Measurements from ENCODE around the gene TMEM184B.
"Not testable (repeated sequence)": the region's sequence is repeated elsewhere in the genome, so short reads cannot be mapped to it uniquely, and the experiment has no call there.

TMEM184B gene

GRCh38 chr22:38184788-38185187, 88.0 kb downstream of the TMEM184B start:
- Mint-ChIP-seq H3K9me3 (no peaks in the 10 kb centered on the region), H3K4me1 (peaks cover 24% of the 10 kb centered on the region), H3K36me3 (peaks cover 21% of the 10 kb centered on the region), H3K4me3 (no peak overlapping the region), H3K27ac (no peak overlapping the region)
- ATAC-seq = no peak
- DNase-seq (ENCODE audit: low spot score in 2 of 2) = no peak

GRCh38 chr22:38181453-38182200, 91.2 kb downstream of the TMEM184B start, which contains the start of gene PLA2G6:
Gene PLA2G6, minus strand, starts transcription at chr22:38181830. Its CDS starts 12,404 bp downstream, at chr22:38169426.
- ATAC-seq (peak; percentile 89), DNase-seq (ENCODE audit: low spot score in 2 of 2) (peak; percentile 96 to 99)
- peaks cover 30% of the 10 kb centered on the region for H3K36me3 Mint-ChIP-seq
- no peaks in the 10 kb centered on the region for H3K9me3 Mint-ChIP-seq
- H3K4me1 Mint-ChIP-seq = peaks cover 48% of the 10 kb centered on the region
- H3K27ac Mint-ChIP-seq = peak within 1 kb of the TSS; percentile 99
- H3K4me3 Mint-ChIP-seq = peak within 1 kb of the TSS; percentile 98

GRCh38 chr22:38180841-38181452, 91.9 kb downstream of the TMEM184B start:
- Mint-ChIP-seq H3K4me1 (peaks cover 55% of the 10 kb centered on the region), H3K9me3 (no peaks in the 10 kb centered on the region), H3K4me3 (peak overlapping the region; percentile 98), H3K27ac (peak overlapping the region; percentile 99), H3K36me3 (peaks cover 30% of the 10 kb centered on the region)
- ATAC-seq (no peak), DNase-seq (ENCODE audit: low spot score in 2 of 2) (peak in 1 of 2 donors; percentile 76)

GRCh38 chr22:38178605-38178937, 94.2 kb downstream of the TMEM184B start:
- peak overlapping the region; percentile 17 for H3K27ac Mint-ChIP-seq
- peaks cover 30% of the 10 kb centered on the region for H3K36me3 Mint-ChIP-seq
- not testable (repeated sequence) for ATAC-seq; H3K4me3 Mint-ChIP-seq; H3K9me3 Mint-ChIP-seq; DNase-seq (ENCODE audit: low spot score in 2 of 2)
- H3K4me1 Mint-ChIP-seq = peaks cover 72% of the 10 kb centered on the region

- DNase-seq (ENCODE audit: low spot score in 2 of 2) (no peak), ATAC-seq (no peak)
- Mint-ChIP-seq H3K27ac (no peak overlapping the region), H3K9me3 (no peaks in the 10 kb centered on the region), H3K4me3 (peak overlapping the region; percentile 35), H3K4me1 (peaks cover 77% of the 10 kb centered on the region), H3K36me3 (peaks cover 30% of the 10 kb centered on the region)
Measured at GRCh38 chr22:38177926-38178604, 94.7 kb downstream of the TMEM184B start.

- DNase-seq (ENCODE audit: low spot score in 2 of 2); ATAC-seq; H3K9me3 Mint-ChIP-seq: not testable (repeated sequence)
- H3K4me3 Mint-ChIP-seq = peak overlapping the region; percentile 35
- peaks cover 82% of the 10 kb centered on the region for H3K4me1 Mint-ChIP-seq
- peaks cover 30% of the 10 kb centered on the region for H3K36me3 Mint-ChIP-seq
- H3K27ac Mint-ChIP-seq = peak overlapping the region; percentile 15
Measured at GRCh38 chr22:38177571-38177925, 95.3 kb downstream of the TMEM184B start.

GRCh38 chr22:38177044-38177443, 95.8 kb downstream of the TMEM184B start:
- Mint-ChIP-seq H3K9me3 (no peaks in the 10 kb centered on the region), H3K36me3 (peaks cover 30% of the 10 kb centered on the region), H3K4me3 (peak overlapping the region; percentile 35), H3K4me1 (peaks cover 86% of the 10 kb centered on the region), H3K27ac (peak overlapping the region; percentile 15)
- ATAC-seq (no peak), DNase-seq (ENCODE audit: low spot score in 2 of 2) (no peak)

- Mint-ChIP-seq H3K27ac (peak overlapping the region; percentile 15), H3K36me3 (peaks cover 24% of the 10 kb centered on the region), H3K4me3 (peak overlapping the region; percentile 35), H3K9me3 (no peaks in the 10 kb centered on the region), H3K4me1 (peaks cover 82% of the 10 kb centered on the region)
- DNase-seq (ENCODE audit: low spot score in 2 of 2) (peak in 1 of 2 donors; percentile 60), ATAC-seq (no peak)
Measured at GRCh38 chr22:38176170-38176741, 96.6 kb downstream of the TMEM184B start.

- Mint-ChIP-seq H3K27ac (peak overlapping the region; percentile 15), H3K36me3 (peaks cover 16% of the 10 kb centered on the region), H3K4me1 (peaks cover 74% of the 10 kb centered on the region), H3K9me3 (no peaks in the 10 kb centered on the region), H3K4me3 (no peak overlapping the region)
- DNase-seq (ENCODE audit: low spot score in 2 of 2) (no peak), ATAC-seq (no peak)
Measured at GRCh38 chr22:38175206-38176118, 97.3 kb downstream of the TMEM184B start.

- peaks cover 66% of the 10 kb centered on the region for H3K4me1 Mint-ChIP-seq
- H3K36me3 Mint-ChIP-seq = peaks cover 8% of the 10 kb centered on the region
- no peak for ATAC-seq
- DNase-seq (ENCODE audit: low spot score in 2 of 2) = no peak
- H3K27ac Mint-ChIP-seq = peak overlapping the region; percentile 92
- no peak overlapping the region for H3K4me3 Mint-ChIP-seq
- no peaks in the 10 kb centered on the region for H3K9me3 Mint-ChIP-seq
Measured at GRCh38 chr22:38174626-38175025, 98.2 kb downstream of the TMEM184B start.

GRCh38 chr22:38173641-38173906, 99.2 kb downstream of the TMEM184B start:
- ATAC-seq (no peak), DNase-seq (ENCODE audit: low spot score in 2 of 2) (no peak)
- Mint-ChIP-seq H3K36me3 (peaks cover 11% of the 10 kb centered on the region), H3K27ac (peak overlapping the region; percentile 92), H3K9me3 (no peaks in the 10 kb centered on the region), H3K4me3 (no peak overlapping the region), H3K4me1 (peaks cover 56% of the 10 kb centered on the region)

- peak overlapping the region; percentile 92 for H3K27ac Mint-ChIP-seq
- peak; percentile 75 for ATAC-seq
- peak overlapping the region; percentile 26 for H3K4me3 Mint-ChIP-seq
- H3K4me1 Mint-ChIP-seq = peaks cover 56% of the 10 kb centered on the region
- H3K9me3 Mint-ChIP-seq = no peaks in the 10 kb centered on the region
- peak in 1 of 2 donors; percentile 67 for DNase-seq (ENCODE audit: low spot score in 2 of 2)
- peaks cover 16% of the 10 kb centered on the region for H3K36me3 Mint-ChIP-seq
Measured at GRCh38 chr22:38172832-38173640, 99.8 kb downstream of the TMEM184B start.

GRCh38 chr22:38171927-38172831, 100.6 kb downstream of the TMEM184B start:
- ATAC-seq (no peak), DNase-seq (ENCODE audit: low spot score in 2 of 2) (no peak)
- peak overlapping the region; percentile 26 for H3K4me3 Mint-ChIP-seq
- no peaks in the 10 kb centered on the region for H3K9me3 Mint-ChIP-seq
- H3K4me1 Mint-ChIP-seq = peaks cover 49% of the 10 kb centered on the region
- H3K27ac Mint-ChIP-seq = peak overlapping the region; percentile 92
- peaks cover 12% of the 10 kb centered on the region for H3K36me3 Mint-ChIP-seq

All from stimulated activated effector memory CD8-positive, alpha-beta T cell treated with anti-CD3 and anti-CD28 coated beads, Interleukin-12 subunit alpha, Interleukin-12 subunit beta, amount 100 ng/mL, for 72 hours (primary cell).